Memory B cell (primary cell): ENCODE data around the gene HES2.

Source experiments
- ATAC-seq: fragments of 150-1000 bp; cut with Tn5 transposase; 2 replicates; pipeline ENCODE4 v1.10.0; 2021; ENCODE audit warnings: low read depth, mild to moderate bottlenecking, moderate library complexity
- DNase-seq, 2 donors: peaks; one replicate each; pipeline ENCODE4 v3.0.0; 2022; ENCODE audit warnings: low spot score in 2 of 2
- H3K27ac Mint-ChIP-seq: one replicate; pipeline ENCODE4 v1.8.0; 2022; ENCODE audit warnings: mild to moderate bottlenecking, moderate library complexity, mixed read lengths
- H3K27me3 Mint-ChIP-seq: one replicate; pipeline ENCODE4 v1.8.0; 2022; ENCODE audit warnings: mixed read lengths
- H3K36me3 Mint-ChIP-seq: one replicate; pipeline ENCODE4 v1.8.0; 2022; ENCODE audit warnings: mild to moderate bottlenecking, mixed read lengths
- H3K4me1 Mint-ChIP-seq: one replicate; pipeline ENCODE4 v1.8.0; 2022; ENCODE audit warnings: mixed read lengths
- H3K4me3 Mint-ChIP-seq: one replicate; pipeline ENCODE4 v1.8.0; 2022; ENCODE audit warnings: mild to moderate bottlenecking, moderate library complexity, mixed read lengths
- H3K9me3 Mint-ChIP-seq: one replicate; pipeline ENCODE4 v1.8.0; 2022; ENCODE audit warnings: mixed read lengths

Gene HES2

GRCh38 chr1:6419804-6420453 lies at the start of gene HES2:
TSS of gene HES2 (minus strand) at chr1:6419919. CDS start at chr1:6419820, 99 bp downstream.
- H3K27me3 Mint-ChIP-seq: peaks cover 32% of the 10 kb centered on the region
- no peak for DNase-seq
- H3K4me1 Mint-ChIP-seq: peaks cover 7% of the 10 kb centered on the region
- peak within 1 kb of the TSS; percentile 67 for H3K4me3 Mint-ChIP-seq
- no peaks in the 10 kb centered on the region for H3K36me3 Mint-ChIP-seq
- no peak for ATAC-seq
- H3K9me3 Mint-ChIP-seq: no peaks in the 10 kb centered on the region
- H3K27ac Mint-ChIP-seq: no peak within 1 kb of the TSS

DNA sequence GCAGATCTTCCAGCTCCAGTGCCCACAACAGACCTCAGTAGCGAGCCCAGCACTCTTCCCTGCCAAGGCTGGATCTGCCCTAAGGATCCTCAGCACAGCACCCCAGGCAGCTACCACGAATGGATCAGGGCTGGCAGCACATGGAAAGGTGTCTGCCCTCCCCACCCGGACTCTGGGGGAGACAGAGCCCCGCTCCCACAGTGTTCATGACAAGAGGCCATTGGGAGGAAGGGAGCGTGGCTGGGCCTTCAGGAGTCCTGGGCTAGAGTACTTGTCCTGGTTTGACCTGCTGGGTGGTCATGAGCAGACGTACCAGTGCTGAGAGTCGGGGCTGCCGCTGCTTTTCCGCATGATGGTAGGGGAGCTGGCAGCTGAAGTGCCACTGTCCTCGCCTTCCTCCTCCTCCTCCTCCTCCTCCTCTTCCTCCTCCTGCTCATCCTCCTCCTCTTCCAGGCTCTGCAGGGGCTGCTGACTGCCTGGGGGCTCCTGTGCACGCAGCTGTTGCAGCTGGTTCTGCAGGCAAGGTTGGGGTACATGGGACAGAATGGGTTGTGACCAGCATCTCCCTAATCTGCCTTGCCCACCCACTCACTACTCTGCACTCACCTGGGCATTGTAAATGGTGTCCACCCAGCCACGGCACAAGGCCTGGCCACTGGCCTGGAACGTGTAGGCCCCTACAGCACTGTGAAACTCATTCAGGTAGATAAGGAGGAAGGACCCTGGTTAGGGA lies 49.2 kb upstream of the HES2 start:
- no peak overlapping the region for H3K4me3 Mint-ChIP-seq
- peaks cover 15% of the 10 kb centered on the region for H3K27me3 Mint-ChIP-seq
- no peaks in the 10 kb centered on the region for H3K9me3 Mint-ChIP-seq
- H3K36me3 Mint-ChIP-seq: no peaks in the 10 kb centered on the region
- no peak overlapping the region for H3K27ac Mint-ChIP-seq
- no peaks in the 10 kb centered on the region for H3K4me1 Mint-ChIP-seq
- no peak for DNase-seq
- ATAC-seq: no peak

- no peak overlapping the region for H3K4me3 Mint-ChIP-seq
- no peaks in the 10 kb centered on the region for H3K4me1 Mint-ChIP-seq
- H3K27ac Mint-ChIP-seq: no peak overlapping the region
- ATAC-seq: no peak
- H3K27me3 Mint-ChIP-seq: peaks cover 18% of the 10 kb centered on the region
- no peaks in the 10 kb centered on the region for H3K36me3 Mint-ChIP-seq
- DNase-seq: no peak
- no peaks in the 10 kb centered on the region for H3K9me3 Mint-ChIP-seq
These were observed 48.3 kb upstream of the HES2 start for GRCh38 chr1:6467744-6468688.

GRCh38 chr1:6467224-6467623 lies 47.5 kb upstream of the HES2 start:
- no peaks in the 10 kb centered on the region for H3K4me1 Mint-ChIP-seq
- ATAC-seq (no peak), DNase-seq (no peak)
- no peak overlapping the region for H3K27ac Mint-ChIP-seq
- no peaks in the 10 kb centered on the region for H3K9me3 Mint-ChIP-seq
- peaks cover 22% of the 10 kb centered on the region for H3K27me3 Mint-ChIP-seq
- no peak overlapping the region for H3K4me3 Mint-ChIP-seq
- H3K36me3 Mint-ChIP-seq: no peaks in the 10 kb centered on the region

DNA sequence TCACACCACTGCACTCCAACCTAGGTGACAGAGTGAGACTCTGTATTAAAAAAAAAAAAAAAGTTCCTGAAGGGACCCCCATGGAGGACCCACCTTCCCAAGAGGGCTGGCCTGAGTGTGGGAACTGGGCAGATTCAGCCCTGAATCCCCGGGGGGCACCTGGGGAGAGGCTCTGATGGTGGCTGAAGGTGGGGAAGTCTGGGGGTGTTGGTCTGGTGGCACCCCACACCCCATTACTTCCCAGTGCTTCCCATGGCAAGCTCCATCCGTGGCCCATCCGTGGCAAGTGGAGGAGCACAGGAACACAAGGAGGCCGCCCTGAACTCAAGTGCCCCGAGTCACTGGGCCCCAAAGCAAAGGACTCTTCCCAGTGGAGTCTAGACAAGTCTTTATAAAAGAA lies 47.0 kb upstream of the HES2 start:
- DNase-seq (no peak), ATAC-seq (no peak)
- H3K4me1 Mint-ChIP-seq: no peaks in the 10 kb centered on the region
- no peaks in the 10 kb centered on the region for H3K9me3 Mint-ChIP-seq
- no peak overlapping the region for H3K4me3 Mint-ChIP-seq
- H3K27ac Mint-ChIP-seq: no peak overlapping the region
- peaks cover 23% of the 10 kb centered on the region for H3K27me3 Mint-ChIP-seq
- no peaks in the 10 kb centered on the region for H3K36me3 Mint-ChIP-seq

DNA sequence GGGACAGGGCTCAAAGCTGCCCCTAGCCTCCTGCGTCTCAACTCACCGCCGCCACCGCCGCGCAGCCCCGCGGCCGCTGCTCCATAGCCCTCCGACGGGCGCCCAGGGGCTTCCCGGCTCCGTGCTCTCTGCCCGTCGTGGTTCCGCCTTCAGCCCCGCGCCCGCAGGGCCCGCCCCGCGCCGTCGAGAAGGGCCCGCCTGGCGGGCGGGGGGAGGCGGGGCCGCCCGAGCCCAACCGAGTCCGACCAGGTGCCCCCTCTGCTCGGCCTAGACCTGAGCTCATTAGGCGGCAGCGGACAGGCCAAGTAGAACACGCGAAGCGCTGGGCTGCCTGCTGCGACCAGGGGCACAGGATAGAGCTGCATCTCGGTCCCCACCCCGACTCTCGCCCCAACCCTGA lies 46.3 kb upstream of the HES2 start, which contains the start of gene TNFRSF25:
Gene TNFRSF25 (minus strand): TSS at position 151 of the 400 bp plus-strand sequence. CDS start 66 bp downstream, at position 85.
- no peaks in the 10 kb centered on the region for H3K9me3 Mint-ChIP-seq
- no peak within 1 kb of the TSS for H3K27ac Mint-ChIP-seq
- peak within 1 kb of the TSS; percentile 34 for H3K4me3 Mint-ChIP-seq
- H3K36me3 Mint-ChIP-seq: no peaks in the 10 kb centered on the region
- H3K4me1 Mint-ChIP-seq: no peaks in the 10 kb centered on the region
- DNase-seq: no peak
- peak; percentile 59 for ATAC-seq
- peaks cover 23% of the 10 kb centered on the region for H3K27me3 Mint-ChIP-seq

DNA sequence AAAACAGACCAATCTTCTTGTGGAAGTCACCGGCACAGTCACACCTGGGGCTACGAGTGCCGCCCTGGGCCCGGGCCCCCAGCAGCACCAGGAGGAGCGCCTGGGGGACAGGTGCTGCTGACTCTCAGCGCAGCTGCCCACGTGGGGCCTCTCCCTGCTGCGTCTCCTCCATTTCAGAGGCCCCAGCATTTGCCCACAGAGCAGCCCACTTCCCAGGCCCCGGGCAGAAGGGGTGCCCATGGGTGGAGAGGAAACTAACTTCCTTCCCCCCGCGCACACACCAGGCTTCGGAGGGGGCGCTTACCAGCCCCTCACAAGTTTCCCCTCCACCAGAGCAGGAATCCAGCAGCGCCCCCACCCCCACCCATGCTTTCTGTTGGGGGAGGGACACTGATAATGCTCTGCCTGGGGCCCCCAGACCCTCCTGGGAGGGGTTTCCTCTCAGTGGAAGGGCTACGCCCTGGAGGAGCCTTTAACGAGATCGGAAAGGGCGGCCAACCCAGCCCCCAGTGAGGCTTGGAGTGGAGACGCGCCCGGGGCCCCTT lies 45.8 kb upstream of the HES2 start:
- Mint-ChIP-seq H3K4me1 (peaks cover 3% of the 10 kb centered on the region), H3K4me3 (peak overlapping the region; percentile 34), H3K27ac (no peak overlapping the region), H3K36me3 (no peaks in the 10 kb centered on the region), H3K9me3 (no peaks in the 10 kb centered on the region), H3K27me3 (peaks cover 25% of the 10 kb centered on the region)
- ATAC-seq (no peak), DNase-seq (no peak)

GRCh38 chr1:6464915-6465314 lies 45.2 kb upstream of the HES2 start:
- Mint-ChIP-seq H3K27me3 (peaks cover 25% of the 10 kb centered on the region), H3K9me3 (no peaks in the 10 kb centered on the region), H3K4me1 (peaks cover 7% of the 10 kb centered on the region), H3K27ac (no peak overlapping the region), H3K36me3 (no peaks in the 10 kb centered on the region), H3K4me3 (no peak overlapping the region)
- no peak for ATAC-seq
- DNase-seq: no peak

- H3K27me3 Mint-ChIP-seq: peaks cover 27% of the 10 kb centered on the region
- H3K36me3 Mint-ChIP-seq: no peaks in the 10 kb centered on the region
- H3K27ac Mint-ChIP-seq: no peak overlapping the region
- ATAC-seq: no peak
- no peak for DNase-seq
- H3K9me3 Mint-ChIP-seq: no peaks in the 10 kb centered on the region
- H3K4me1 Mint-ChIP-seq: peaks cover 9% of the 10 kb centered on the region
- no peak overlapping the region for H3K4me3 Mint-ChIP-seq
These were observed 44.8 kb upstream of the HES2 start for GRCh38 chr1:6464514-6464836.

DNA sequence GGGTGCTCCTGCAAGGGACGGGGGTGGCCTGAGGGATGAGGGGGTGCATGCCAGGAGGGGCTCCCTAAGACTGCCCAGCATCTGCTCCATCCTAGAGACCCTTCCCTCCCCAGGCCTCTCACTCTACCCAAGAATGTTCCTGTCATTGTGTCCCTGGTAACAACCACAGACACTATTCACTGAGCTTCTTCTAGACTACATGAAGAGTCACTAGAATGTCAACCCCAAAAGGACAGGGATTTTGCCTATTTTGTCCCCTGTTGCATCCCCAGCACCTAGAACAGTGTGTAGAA lies 43.3 kb upstream of the HES2 start:
- H3K4me3 Mint-ChIP-seq: no peak overlapping the region
- H3K27me3 Mint-ChIP-seq: peaks cover 29% of the 10 kb centered on the region
- no peak for ATAC-seq
- H3K9me3 Mint-ChIP-seq: no peaks in the 10 kb centered on the region
- H3K4me1 Mint-ChIP-seq: peaks cover 9% of the 10 kb centered on the region
- no peak overlapping the region for H3K27ac Mint-ChIP-seq
- no peak for DNase-seq
- H3K36me3 Mint-ChIP-seq: no peaks in the 10 kb centered on the region

- H3K27ac Mint-ChIP-seq: no peak overlapping the region
- DNase-seq (no peak), ATAC-seq (no peak)
- no peaks in the 10 kb centered on the region for H3K9me3 Mint-ChIP-seq
- no peak overlapping the region for H3K4me3 Mint-ChIP-seq
- H3K36me3 Mint-ChIP-seq: no peaks in the 10 kb centered on the region
- peaks cover 9% of the 10 kb centered on the region for H3K4me1 Mint-ChIP-seq
- peaks cover 28% of the 10 kb centered on the region for H3K27me3 Mint-ChIP-seq
These were observed 42.8 kb upstream of the HES2 start for GRCh38 chr1:6462412-6463119.

DNA sequence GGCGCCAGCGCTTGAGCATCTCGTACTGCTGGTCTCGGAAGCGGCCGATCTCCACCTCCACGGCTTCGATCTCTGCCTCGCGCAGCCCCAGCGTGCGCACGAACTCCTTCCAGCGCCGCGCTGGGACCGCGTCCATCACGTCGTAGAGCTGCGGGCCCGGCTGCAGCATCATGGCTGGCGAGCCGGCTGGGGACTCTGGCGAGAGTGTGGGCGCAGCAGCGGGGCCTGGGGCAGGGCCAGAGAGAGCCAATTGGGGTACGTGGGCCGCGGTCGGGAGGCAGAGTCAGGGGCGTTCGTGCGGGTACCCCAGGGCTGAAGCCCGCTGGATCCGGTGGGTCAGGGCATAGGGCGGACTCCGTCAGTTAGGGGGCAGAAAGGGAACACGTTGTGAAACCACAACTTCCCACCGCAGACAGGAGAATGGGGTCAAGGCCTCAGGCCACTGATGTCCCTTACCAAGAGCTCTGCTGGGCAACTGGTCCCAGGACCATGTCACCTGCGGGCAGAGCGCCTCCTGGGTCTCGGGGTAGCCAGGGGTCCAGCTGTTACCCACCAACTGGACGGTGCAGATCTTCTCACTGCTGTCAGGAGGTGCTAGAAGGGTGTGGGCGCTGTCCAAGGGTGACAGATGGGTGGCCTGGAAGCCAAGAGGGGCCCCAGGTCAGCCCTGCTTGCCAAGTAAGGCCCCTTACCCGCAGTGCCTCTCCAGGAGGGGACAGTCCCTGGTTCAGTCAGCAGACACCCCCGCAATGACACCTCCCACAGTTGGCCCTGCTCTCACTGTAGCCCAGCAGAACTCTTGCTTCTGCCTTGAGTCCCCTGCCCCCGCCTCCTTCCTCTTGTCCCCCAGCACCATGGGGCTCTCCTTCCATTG lies 42.1 kb upstream of the HES2 start:
- Mint-ChIP-seq H3K9me3 (no peaks in the 10 kb centered on the region), H3K36me3 (no peaks in the 10 kb centered on the region), H3K27ac (no peak overlapping the region), H3K4me1 (peaks cover 9% of the 10 kb centered on the region), H3K4me3 (no peak overlapping the region), H3K27me3 (peaks cover 32% of the 10 kb centered on the region)
- ATAC-seq (no peak), DNase-seq (no peak)

- peaks cover 9% of the 10 kb centered on the region for H3K4me1 Mint-ChIP-seq
These were observed 41.4 kb upstream of the HES2 start for GRCh38 chr1:6461051-6461530.

More at GRCh38 chr1:6461051-6461530, 41.4 kb upstream of the HES2 start:
- ATAC-seq (no peak), DNase-seq (no peak)
- Mint-ChIP-seq H3K27me3 (peaks cover 34% of the 10 kb centered on the region), H3K9me3 (no peaks in the 10 kb centered on the region), H3K36me3 (no peaks in the 10 kb centered on the region), H3K27ac (peak overlapping the region; percentile 75), H3K4me3 (peak overlapping the region; percentile 80)
